WTC11 (cell line): ENCODE data around the gene MRTFA. TPM values are rescaled to one million over a fixed set of nuclear protein-coding genes. Genes with fewer than 3 reads are reported as not detected.

ENCODE experiments used
- ATAC-seq: fragments of 200-7000 bp; cut with Tn5 transposase; 2 replicates; pipeline ENCODE4 v1.10.0; 2021; ENCODE audit warnings: mild to moderate bottlenecking, moderate library complexity
- CTCF ChIA-PET: fragments of 300-600 bp; sonication (Branson Sonifier 250); formaldehyde crosslinking; loops from one replicate; lab custom pipeline; 2021; ENCODE audit warnings: antibody characterized with exemption; lab: Charles Lee
- POLR2A ChIA-PET: fragments of 350-600 bp; sonication (Branson Sonifier 250); formaldehyde crosslinking; loops from one replicate; lab custom pipeline; 2021; ENCODE audit warnings: antibody characterized with exemption; lab: Charles Lee
- DNase-seq: peaks from one replicate; pipeline ENCODE4 v3.0.0; 2021; ENCODE audit warnings: low spot score
- H3K27ac Mint-ChIP-seq: 2 replicates; pipeline ENCODE4 v1.8.0; 2021; ENCODE audit warnings: mixed read lengths
- H3K27me3 Mint-ChIP-seq: 2 replicates; pipeline ENCODE4 v1.8.0; 2021; ENCODE audit warnings: low read depth, mild to moderate bottlenecking, moderate library complexity, mixed read lengths
- H3K36me3 Mint-ChIP-seq: 2 replicates; pipeline ENCODE4 v1.8.0; 2021; ENCODE audit warnings: mixed read lengths
- H3K4me1 Mint-ChIP-seq: 2 replicates; pipeline ENCODE4 v1.8.0; 2022; ENCODE audit warnings: mixed read lengths
- H3K4me3 Mint-ChIP-seq: 2 replicates; pipeline ENCODE4 v1.8.0; 2021; ENCODE audit warnings: mild to moderate bottlenecking, moderate library complexity, mixed read lengths
- H3K9me3 Mint-ChIP-seq: 2 replicates; pipeline ENCODE4 v1.8.0; 2021; ENCODE audit warnings: mixed read lengths
- JUN ChIP-seq: sonication (generic); formaldehyde crosslinking; IDR thresholded peaks from 2 replicates; pipeline ENCODE4 v1.8.0; 2023; ENCODE audit warnings: mild to moderate bottlenecking, missing genetic modification reagents
- NFYB ChIP-seq: sonication (generic); formaldehyde crosslinking; conservative IDR thresholded peaks from 2 replicates; pipeline ENCODE4 v1.8.0; 2022; ENCODE audit warnings: low read depth, missing genetic modification reagents
- TCF7 ChIP-seq: sonication (generic); formaldehyde crosslinking; IDR thresholded peaks from 2 replicates; pipeline ENCODE4 v1.8.0; 2022; ENCODE audit warnings: mild to moderate bottlenecking, low read depth, missing genetic modification reagents, moderate library complexity
- ZNF232 ChIP-seq: sonication (generic); formaldehyde crosslinking; IDR thresholded peaks from 2 replicates; pipeline ENCODE4 v1.8.0; 2022; ENCODE audit warnings: mild to moderate bottlenecking, missing genetic modification reagents
- total RNA-seq: library from RNA; stranded (reverse); gene quantifications from 3 replicates; pipeline ENCODE4 v1.2.3, GENCODE V29; 2021
- TF ChIP-seq, protein P1 (sequence below): sonication (generic); formaldehyde crosslinking; IDR thresholded peaks from 2 replicates; pipeline ENCODE4 v1.8.1; 2023; ENCODE audit warnings: mild to moderate bottlenecking, moderate library complexity, missing genetic modification reagents
- TF ChIP-seq, protein P2 (sequence below): sonication (generic); formaldehyde crosslinking; conservative IDR thresholded peaks from 2 replicates; pipeline ENCODE4 v1.8.1; 2022; ENCODE audit warnings: mild to moderate bottlenecking, missing genetic modification reagents
- TF ChIP-seq, protein P3 (sequence below): sonication (generic); formaldehyde crosslinking; IDR thresholded peaks from 2 replicates; pipeline ENCODE4 v1.8.0; 2022; ENCODE audit warnings: mild to moderate bottlenecking, missing genetic modification reagents
- TF ChIP-seq, protein P4 (sequence below): sonication (generic); formaldehyde crosslinking; IDR thresholded peaks from 2 replicates; pipeline ENCODE4 v1.8.1; 2023; ENCODE audit warnings: mild to moderate bottlenecking, missing genetic modification reagents, moderate library complexity
- TF ChIP-seq, protein P5 (sequence below): sonication (generic); formaldehyde crosslinking; IDR thresholded peaks from 2 replicates; pipeline ENCODE4 v1.8.1; 2022; ENCODE audit warnings: missing genetic modification reagents, borderline replicate concordance

Gene MRTFA
- total RNA-seq, 1 experiment from 2014 or later = 48.4 TPM

DNA sequence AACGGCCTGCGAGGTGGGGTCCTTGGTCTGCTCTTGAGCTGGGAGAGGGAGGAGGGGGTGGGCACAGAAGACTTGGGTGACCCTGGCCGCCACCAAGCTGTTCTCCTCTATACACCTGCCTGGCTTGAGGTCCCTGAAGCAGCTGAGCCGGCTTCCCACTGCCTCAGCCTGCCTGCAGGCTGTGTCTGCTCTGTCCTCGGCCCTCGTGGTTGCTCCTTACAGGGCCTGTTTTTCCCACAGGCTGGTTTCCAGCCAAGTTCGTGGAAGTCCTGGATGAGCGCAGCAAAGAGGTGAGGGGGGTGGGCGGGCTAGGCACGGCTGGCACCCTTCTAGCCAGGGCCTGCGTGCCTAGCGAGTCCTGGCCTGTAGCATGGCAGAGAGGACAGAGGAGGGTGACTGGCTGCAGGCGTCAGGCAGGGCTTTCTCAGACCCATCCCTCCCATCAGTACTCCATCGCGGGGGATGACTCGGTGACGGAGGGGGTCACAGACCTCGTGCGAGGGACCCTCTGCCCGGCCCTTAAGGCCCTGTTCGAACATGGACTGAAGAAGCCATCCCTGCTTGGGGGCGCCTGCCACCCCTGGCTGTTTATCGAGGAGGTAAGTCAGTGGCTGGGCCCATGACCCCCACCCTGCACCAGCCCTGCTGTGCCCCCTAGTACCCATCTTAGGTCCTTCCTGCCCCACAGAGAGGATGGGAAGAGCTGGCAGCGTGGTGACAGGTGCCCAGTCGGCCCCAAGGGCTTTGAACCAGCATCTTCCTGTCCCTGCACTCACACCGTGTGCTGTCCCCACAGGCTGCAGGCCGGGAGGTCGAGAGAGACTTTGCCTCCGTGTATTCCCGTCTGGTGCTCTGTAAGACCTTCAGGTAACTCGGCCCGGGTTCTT lies 228.4 kb downstream of the MRTFA start:
- no peak overlapping the region for H3K27ac Mint-ChIP-seq
- ATAC-seq (no peak), DNase-seq (no peak)
- H3K36me3 Mint-ChIP-seq = peaks cover 34% of the 10 kb centered on the region
- no peaks in the 10 kb centered on the region for H3K4me1 Mint-ChIP-seq
- H3K27me3 Mint-ChIP-seq = no peaks in the 10 kb centered on the region
- TF ChIP-seq ZNF232 (CRISPR knock-in tag) = no peak
- H3K9me3 Mint-ChIP-seq = no peaks in the 10 kb centered on the region
- POLR2A ChIA-PET = no interaction called here
- CTCF ChIA-PET = interaction anchor here (2.7 kb wide), 1 partner anchor 9 kb away, joined by 9 read pairs; no protein-coding TSS in a partner anchor
- H3K4me3 Mint-ChIP-seq = no peak overlapping the region

DNA sequence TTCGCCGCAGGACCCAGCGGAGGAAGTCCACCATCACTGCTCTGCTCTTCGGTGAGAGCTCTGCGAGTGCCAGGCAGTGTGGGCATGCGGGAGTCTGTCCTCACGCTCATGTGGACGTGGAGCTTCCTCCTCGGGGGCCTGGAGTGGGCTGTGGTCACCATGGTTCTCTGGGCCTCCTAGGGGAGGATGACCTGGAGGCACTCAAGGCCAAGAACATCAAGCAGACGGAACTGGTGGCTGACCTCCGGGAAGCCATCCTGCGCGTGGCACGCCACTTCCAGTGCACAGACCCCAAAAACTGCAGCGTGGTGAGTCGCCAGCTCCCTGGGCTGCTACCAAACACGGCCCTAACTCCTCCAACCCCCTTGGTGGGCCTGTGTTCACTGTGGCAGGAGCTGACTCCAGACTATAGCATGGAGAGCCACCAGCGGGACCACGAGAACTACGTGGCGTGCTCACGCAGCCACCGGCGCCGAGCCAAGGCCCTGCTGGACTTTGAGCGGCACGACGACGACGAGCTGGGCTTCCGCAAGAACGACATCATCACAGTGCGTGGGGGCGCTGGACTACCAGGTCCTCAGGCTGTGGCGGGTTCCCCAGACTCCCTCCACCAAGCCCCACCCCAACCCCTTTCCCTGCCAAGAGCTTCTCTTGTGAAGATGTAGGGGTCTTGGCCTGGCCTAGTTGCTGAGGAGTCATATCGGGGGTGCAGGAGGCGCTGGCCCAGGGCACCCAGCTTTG lies 229.3 kb downstream of the MRTFA start:
- Mint-ChIP-seq H3K36me3 (peaks cover 37% of the 10 kb centered on the region), H3K9me3 (no peaks in the 10 kb centered on the region), H3K27me3 (no peaks in the 10 kb centered on the region), H3K4me1 (no peaks in the 10 kb centered on the region), H3K27ac (no peak overlapping the region), H3K4me3 (no peak overlapping the region)
- CTCF ChIA-PET = interaction anchor here (2.7 kb wide), 1 partner anchor 8 kb away, joined by 9 read pairs; no protein-coding TSS in a partner anchor
- POLR2A ChIA-PET = no interaction called here
- ATAC-seq (no peak), DNase-seq (no peak)
- TF ChIP-seq, protein P1, sequence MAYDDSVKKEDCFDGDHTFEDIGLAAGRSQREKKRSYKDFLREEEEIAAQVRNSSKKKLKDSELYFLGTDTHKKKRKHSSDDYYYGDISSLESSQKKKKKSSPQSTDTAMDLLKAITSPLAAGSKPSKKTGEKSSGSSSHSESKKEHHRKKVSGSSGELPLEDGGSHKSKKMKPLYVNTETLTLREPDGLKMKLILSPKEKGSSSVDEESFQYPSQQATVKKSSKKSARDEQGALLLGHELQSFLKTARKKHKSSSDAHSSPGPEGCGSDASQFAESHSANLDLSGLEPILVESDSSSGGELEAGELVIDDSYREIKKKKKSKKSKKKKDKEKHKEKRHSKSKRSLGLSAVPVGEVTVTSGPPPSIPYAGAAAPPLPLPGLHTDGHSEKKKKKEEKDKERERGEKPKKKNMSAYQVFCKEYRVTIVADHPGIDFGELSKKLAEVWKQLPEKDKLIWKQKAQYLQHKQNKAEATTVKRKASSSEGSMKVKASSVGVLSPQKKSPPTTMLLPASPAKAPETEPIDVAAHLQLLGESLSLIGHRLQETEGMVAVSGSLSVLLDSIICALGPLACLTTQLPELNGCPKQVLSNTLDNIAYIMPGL (CRISPR knock-in tag) = no peak
- TF ChIP-seq, protein P2, sequence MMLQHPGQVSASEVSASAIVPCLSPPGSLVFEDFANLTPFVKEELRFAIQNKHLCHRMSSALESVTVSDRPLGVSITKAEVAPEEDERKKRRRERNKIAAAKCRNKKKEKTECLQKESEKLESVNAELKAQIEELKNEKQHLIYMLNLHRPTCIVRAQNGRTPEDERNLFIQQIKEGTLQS (CRISPR knock-in tag) = 0 out of 2 replicates have a peak, but pooled peaks have one; percentile 8

DNA sequence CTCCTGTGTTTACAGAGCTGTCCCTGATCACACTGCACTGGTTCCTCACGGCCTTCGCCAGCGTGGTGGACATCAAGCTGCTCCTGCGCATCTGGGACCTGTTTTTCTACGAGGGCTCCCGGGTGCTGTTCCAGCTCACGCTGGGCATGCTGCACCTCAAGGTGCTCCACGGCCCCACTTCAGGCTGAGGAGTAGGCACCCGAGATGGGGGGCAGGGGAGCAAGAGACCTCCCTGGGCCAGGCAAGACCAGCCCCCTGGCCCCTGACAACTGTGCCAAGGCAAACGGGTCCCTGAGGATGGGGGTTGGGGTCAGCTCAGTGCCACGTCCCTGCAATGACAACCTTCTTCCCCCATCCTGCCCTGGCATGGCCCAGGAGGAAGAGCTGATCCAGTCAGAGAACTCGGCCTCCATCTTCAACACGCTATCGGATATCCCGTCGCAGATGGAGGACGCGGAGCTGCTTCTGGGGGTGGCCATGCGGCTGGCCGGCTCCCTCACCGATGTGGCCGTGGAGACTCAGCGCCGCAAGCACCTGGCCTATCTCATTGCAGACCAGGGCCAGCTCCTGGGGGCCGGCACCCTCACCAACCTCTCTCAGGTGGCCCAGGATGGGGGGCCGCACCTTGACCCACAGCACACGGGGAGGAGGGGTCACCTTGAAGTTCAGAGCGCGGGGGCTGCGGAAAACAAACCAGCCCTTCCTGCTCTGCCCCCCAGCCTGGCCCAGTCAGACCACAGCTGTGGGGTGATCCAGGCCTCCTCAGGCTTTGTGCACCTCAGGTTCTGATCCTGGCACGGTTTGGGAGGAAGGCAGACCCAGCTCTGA lies 230.2 kb downstream of the MRTFA start:
- Mint-ChIP-seq H3K27me3 (no peaks in the 10 kb centered on the region), H3K27ac (no peak overlapping the region), H3K36me3 (peaks cover 42% of the 10 kb centered on the region), H3K4me3 (no peak overlapping the region), H3K4me1 (no peaks in the 10 kb centered on the region), H3K9me3 (no peaks in the 10 kb centered on the region)
- DNase-seq (no peak), ATAC-seq (no peak)
- TF ChIP-seq, protein P3, sequence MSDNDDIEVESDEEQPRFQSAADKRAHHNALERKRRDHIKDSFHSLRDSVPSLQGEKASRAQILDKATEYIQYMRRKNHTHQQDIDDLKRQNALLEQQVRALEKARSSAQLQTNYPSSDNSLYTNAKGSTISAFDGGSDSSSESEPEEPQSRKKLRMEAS (CRISPR knock-in tag) = no peak
- TF ChIP-seq, protein P4, sequence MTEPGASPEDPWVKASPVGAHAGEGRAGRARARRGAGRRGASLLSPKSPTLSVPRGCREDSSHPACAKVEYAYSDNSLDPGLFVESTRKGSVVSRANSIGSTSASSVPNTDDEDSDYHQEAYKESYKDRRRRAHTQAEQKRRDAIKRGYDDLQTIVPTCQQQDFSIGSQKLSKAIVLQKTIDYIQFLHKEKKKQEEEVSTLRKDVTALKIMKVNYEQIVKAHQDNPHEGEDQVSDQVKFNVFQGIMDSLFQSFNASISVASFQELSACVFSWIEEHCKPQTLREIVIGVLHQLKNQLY (CRISPR knock-in tag) = no peak
- TF ChIP-seq, protein P5, sequence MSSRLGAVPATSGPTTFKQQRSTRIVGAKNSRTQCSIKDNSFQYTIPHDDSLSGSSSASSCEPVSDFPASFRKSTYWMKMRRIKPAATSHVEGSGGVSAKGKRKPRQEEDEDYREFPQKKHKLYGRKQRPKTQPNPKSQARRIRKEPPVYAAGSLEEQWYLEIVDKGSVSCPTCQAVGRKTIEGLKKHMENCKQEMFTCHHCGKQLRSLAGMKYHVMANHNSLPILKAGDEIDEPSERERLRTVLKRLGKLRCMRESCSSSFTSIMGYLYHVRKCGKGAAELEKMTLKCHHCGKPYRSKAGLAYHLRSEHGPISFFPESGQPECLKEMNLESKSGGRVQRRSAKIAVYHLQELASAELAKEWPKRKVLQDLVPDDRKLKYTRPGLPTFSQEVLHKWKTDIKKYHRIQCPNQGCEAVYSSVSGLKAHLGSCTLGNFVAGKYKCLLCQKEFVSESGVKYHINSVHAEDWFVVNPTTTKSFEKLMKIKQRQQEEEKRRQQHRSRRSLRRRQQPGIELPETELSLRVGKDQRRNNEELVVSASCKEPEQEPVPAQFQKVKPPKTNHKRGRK (CRISPR knock-in tag) = no peak
- TF ChIP-seq NFYB (CRISPR knock-in tag) = no peak
- no peak for TF ChIP-seq JUN (CRISPR knock-in tag)
- TF ChIP-seq TCF7 (CRISPR knock-in tag) = no peak
- ChIA-PET CTCF (interaction anchor here (0.6 to 2.7 kb wide), 3 partner anchors 7 to 33 kb away, joined by 3 to 9 read pairs (median 4); no protein-coding TSS in a partner anchor), POLR2A (no interaction called here)
